T-helper 2 cell (primary cell): ENCODE results near the gene CMIP.

ENCODE experiments used
- DNase-seq, 5 experiments: peaks; one replicate each; pipeline versions ENCODE4 v3.0.0 to v3.0.0-alpha.2; 2012 to 2022

Gene CMIP

GRCh38 chr16:81756615-81757356 lies 312.2 kb downstream of the CMIP start:
- no peak for DNase-seq

- DNase-seq, result no peak
Measured at GRCh38 chr16:81758376-81758775, 313.8 kb downstream of the CMIP start.
